Upper lobe of left lung (tissue), 4 donors: ENCODE measurements around the gene ERMP1.

Experiments
- CTCF ChIP-seq, 6 experiments: fragments of 450-650 bp in 4 of 6; fragments of 200-600 bp in 2 of 6; sonication (generic) in 2 of 6; IDR thresholded peaks; one replicate each; pipeline ENCODE4 v1.5.1; 2016 to 2019; ENCODE audit warnings: antibody characterized with exemption in 6 of 6
- EP300 ChIP-seq, 4 donors: sonication (generic); formaldehyde crosslinking; IDR thresholded peaks; one replicate each; pipeline ENCODE4 v1.5.1; 2017; ENCODE audit warnings: antibody characterized with exemption in 4 of 4, control low read depth in 2 of 4
- POLR2A ChIP-seq, 4 donors: fragments of 450-650 bp; IDR thresholded peaks; one replicate each; pipeline ENCODE4 v1.5.1; 2016 to 2017; ENCODE audit warnings: antibody characterized with exemption in 4 of 4, mild to moderate bottlenecking in 2 of 4
- POLR2AphosphoS5 ChIP-seq, 2 donors: sonication (generic); formaldehyde crosslinking; IDR thresholded peaks; one replicate each; pipeline ENCODE4 v1.5.1; 2017; ENCODE audit warnings: antibody characterized with exemption in 2 of 2

GRCh38 chr9:5813824-5814223, 19.1 kb downstream of the ERMP1 start:
- no peak for TF ChIP-seq POLR2A (IDR thresholded peaks at IDR 0.05)
- no peak for TF ChIP-seq POLR2AphosphoS5 (IDR thresholded peaks at IDR 0.05)
- no peak for TF ChIP-seq CTCF (IDR thresholded peaks at IDR 0.05)
- TF ChIP-seq EP300 (IDR thresholded peaks at IDR 0.05), result no peak
